Fibroblast of upper back skin (primary cell): ENCODE measurements around the gene CDH12.
"Not testable (repeated sequence)": the region's sequence is repeated elsewhere in the genome, so short reads cannot be mapped to it uniquely, and the experiment has no call there.

Experiments used
- DNase-seq: peaks from one replicate; pipeline ENCODE4 v3.0.0-alpha.2; 2013

The CDH12 gene

DNA sequence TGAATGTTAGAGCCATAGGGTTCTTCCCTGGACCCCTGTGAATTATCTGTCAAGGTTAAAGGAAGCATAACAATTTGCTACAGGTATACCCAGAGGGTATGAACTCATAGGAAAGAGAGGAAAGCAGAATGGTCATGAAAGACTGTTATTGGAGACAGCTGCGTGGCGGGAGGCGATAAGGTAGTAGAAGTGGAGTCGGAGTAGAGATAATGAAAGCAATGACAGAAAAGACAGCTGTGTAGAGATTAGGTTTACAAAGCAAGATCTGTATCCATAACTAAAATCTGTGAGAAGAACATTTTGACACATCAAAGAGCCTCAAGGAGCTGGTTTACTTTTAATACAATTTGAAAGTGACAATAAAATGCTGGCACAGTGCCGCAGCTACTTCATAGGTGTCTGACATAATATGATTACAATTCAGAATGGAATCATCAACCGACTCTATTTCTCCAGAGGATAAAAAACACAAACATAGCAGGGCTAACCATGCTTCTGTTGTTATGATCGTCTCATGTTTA lies 603.9 kb downstream of the CDH12 start:
- no peak for DNase-seq

- DNase-seq: no peak
These were observed 607.4 kb downstream of the CDH12 start for GRCh38 chr5:22245770-22246169.

GRCh38 chr5:22242532-22242931 lies 610.6 kb downstream of the CDH12 start:
- no peak for DNase-seq

GRCh38 chr5:22238047-22238446 lies 615.1 kb downstream of the CDH12 start:
- DNase-seq: no peak

DNA sequence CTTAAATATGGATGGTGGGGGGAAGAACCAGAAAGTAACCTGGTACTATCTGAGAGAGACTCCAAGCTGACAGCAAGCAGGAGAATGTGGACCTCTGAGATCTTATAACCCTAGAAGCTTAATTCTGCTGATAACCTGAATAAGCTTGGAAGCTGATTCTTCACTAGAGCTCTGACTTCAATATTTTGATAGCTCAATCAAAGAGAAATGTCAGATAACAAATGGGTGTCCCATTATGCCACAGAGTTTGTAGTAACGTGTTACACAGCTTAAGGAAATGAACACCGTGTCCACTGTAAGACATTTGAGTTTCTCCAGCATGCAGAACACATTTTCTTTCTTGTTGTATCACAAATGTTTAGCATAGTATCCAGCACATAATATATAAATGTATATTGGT lies 626.7 kb downstream of the CDH12 start:
- DNase-seq: no peak

- no peak for DNase-seq
These were observed 630.1 kb downstream of the CDH12 start for GRCh38 chr5:22223079-22223478.

DNA sequence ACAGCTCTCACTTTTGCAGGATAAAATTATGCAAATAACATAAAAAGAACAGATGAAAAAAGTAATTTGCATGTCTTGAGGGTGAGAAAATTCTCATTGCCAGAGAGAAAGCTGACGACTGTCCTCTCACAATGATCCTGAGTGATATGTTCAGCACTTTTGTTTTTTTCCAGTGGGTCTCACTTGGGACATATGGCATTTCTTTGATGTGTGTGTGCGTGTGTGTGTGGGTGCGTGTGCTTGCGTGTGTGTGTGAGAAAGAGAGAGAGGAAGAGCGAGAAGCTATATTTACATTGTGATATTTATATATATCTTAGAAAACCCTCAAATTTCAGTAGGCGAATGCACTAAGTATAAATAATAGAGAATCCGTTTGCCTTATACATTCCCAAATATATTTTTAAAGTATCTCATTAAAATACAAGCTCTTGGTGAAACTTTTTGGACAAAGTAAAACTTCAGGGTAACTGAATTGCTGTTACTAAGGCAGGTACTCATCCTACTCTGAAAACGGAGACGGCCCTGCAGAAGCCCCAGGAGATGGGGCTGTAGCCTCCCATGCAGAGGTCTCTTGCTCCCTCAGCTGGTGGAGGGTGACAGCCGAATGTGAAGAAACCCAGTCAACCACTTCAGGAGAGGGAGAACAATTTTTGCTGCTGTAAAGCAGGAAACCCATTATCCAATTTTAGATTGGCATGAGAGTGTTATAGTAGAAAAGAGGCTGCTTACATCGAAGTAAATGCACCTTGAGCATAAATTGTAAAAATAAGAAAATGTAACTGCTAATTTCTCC lies 639.2 kb downstream of the CDH12 start:
- DNase-seq: peak; percentile 1

DNA sequence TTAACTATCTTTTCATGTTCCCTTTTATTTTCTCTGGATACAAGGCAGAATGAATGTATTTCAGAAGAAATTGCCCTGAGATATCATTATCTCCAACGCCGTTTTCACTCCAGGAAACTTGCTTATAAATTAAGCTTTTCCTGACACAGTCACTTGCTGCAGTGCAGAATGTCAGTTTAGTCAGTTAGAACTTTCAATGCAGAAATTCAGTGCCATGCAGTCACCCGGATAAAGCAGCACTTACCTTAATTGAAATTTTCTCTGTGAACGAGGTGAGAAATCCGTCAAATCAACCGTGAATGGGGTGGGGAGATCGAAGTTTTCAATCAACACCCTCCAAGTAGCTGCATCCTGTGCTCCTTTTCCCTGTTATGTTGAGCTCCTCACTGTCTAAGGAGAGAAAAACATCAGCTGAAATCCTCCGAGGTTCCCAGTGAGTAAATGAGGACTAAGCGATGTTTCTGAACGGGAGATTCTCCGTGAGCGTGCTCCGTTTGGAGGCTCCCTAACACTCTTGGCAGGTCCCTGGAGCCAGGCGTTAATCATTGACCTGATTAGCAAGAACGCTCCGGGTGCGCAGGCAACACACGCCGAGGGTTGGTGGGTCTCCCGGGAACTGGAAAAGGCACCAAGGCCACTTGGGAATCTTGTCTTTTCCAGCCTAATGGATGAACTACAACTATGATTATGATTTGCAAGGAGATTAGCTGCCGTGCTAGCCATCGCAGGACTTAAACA lies 640.7 kb downstream of the CDH12 start:
- DNase-seq: not testable (repeated sequence)

DNA sequence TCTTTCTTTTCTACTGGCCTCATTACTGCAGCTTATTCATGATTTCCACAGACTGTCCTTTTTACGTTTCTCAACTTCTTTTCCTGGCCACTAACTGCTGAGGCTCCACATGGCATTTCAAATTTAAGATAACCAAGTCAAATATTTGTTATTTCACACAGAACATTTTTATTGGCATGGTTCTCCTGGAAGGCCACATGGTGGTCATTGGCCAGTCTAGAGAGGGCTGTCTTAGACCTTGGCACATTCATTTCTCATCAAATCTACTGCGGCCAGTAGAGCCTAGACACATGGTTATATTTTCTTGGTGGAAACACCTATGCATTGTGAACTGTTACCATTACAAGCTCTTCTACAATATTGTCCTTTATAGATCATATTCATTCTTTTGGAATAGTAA lies 644.7 kb downstream of the CDH12 start:
- DNase-seq: not testable (repeated sequence)

DNA sequence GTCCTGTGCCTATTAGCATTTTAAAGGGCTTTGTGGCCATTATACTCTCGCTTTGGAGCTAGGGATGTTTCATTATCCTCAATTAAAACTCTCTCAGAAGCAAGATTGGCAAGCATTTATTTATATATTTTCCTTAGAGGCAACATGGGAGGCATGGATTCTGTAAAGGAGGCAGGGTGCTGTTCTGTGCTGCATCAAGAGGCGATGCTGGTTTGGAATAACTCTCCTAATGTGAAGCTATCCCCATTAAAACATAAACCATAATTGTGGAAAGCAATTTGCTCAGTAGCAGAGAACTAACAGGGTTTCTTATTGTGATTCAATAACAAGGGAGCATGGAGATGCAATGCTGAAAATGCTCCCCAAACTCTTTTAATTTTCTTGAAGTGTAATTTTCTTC lies 664.5 kb downstream of the CDH12 start:
- DNase-seq: not testable (repeated sequence)

DNA sequence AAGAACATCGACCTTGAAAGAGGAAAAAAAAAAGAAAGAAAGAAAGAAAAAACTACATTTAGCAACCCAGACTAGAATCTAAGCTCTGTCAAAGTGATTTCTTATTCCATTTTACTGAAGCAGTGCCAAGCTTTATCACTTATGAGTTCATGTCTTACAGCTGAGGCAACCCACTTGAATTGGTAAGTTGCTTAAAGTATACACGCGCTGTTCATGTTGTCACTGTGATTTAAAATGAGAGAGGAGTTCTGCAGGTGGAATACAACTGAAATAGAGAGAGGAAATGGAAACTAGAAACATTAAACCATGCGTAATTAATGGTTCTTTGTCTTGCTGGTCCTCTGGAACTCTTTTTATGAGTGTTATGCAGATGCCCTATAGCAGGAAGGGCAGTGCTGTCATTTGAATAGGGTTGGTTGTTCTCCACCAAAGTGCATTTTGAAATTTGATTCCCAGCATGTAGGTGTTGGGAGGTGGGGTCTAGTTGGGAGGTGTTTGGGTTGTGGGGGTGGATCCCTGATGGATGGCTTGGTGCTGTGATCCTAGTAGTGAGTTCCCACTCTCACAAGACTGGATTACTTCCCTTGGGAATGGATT lies 665.4 kb downstream of the CDH12 start:
- DNase-seq: not testable (repeated sequence)

DNA sequence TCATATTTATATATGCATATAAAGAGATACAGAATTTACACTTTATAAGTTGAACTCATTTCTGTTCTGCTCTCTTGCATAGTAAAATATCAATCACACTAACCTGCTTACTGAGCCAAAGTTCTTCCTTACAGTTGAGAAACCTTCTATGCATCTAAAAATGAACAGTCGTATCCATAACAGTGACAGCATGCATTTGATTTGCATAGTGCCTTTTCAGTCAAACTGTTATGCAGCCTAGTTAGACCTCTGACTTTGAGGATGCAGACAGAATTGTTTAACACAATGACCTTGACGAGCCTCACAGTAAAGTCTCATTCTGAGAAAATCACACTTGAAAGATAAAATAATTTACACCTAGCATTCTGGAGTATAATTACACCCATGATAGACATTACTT lies 683.9 kb downstream of the CDH12 start:
- not testable (repeated sequence) for DNase-seq

GRCh38 chr5:22168704-22169103 lies 684.4 kb downstream of the CDH12 start:
- DNase-seq: not testable (repeated sequence)

DNA sequence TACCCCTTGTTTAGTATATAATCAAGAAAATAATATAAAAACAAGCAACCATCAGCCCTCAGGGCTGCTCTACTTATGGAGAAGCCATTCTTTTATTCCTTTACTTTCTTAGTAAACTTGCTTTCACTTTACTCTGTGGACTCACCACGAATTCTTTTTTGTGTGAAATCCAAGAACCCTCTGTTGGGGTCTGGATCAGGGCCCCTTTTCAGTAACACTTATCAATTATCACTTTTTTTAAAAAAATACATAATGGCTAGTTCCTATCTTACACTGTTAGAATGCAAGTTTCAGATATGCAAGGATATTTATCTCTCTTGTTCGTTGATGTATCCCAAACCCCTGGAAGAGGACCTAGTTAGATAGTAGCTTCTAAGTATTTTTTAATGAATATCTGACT lies 687.2 kb downstream of the CDH12 start:
- DNase-seq: not testable (repeated sequence)

- not testable (repeated sequence) for DNase-seq
These were observed 688.0 kb downstream of the CDH12 start for GRCh38 chr5:22164910-22165748.

DNA sequence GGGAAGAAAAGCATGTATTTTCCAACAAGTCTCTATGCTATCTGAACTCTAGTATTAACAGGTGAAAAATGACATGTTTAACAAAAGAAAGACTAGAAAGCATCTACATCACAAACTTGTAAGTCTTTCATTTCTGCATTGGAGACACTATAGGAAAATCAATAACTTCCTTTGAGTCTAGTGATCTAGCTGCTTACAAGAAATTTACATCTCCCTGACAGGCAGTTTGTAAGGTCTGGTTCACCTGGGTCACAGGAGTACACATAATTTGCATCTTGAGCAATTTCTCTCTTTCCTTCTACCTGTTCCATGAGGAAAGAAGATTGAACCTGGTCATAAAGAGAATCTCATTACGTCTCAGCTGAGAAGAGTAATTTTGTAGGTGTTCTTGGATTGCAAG lies 696.2 kb downstream of the CDH12 start:
- DNase-seq: not testable (repeated sequence)

GRCh38 chr5:22154779-22155178 lies 698.4 kb downstream of the CDH12 start:
- not testable (repeated sequence) for DNase-seq

DNA sequence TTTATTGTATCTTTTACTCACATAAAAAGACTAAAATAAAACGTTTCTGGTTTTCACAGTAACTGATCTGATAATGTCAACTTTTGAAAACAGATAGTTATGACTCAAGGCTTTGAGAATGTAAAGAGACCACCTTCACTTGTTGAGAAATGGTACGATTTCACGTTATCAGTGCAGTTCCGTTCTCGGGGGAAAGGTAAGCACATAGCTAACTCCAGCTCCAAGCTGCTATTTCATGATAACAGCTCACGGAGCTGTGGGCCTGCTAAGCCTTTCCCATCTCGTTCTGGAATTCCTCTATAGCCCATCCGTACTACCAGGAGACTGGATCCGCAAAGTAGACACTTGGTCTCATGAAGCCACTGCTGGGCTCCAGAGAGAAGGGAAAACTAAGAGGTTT lies 701.3 kb downstream of the CDH12 start:
- DNase-seq: not testable (repeated sequence)

GRCh38 chr5:22140418-22140817 lies 712.7 kb downstream of the CDH12 start:
- DNase-seq: not testable (repeated sequence)

DNA sequence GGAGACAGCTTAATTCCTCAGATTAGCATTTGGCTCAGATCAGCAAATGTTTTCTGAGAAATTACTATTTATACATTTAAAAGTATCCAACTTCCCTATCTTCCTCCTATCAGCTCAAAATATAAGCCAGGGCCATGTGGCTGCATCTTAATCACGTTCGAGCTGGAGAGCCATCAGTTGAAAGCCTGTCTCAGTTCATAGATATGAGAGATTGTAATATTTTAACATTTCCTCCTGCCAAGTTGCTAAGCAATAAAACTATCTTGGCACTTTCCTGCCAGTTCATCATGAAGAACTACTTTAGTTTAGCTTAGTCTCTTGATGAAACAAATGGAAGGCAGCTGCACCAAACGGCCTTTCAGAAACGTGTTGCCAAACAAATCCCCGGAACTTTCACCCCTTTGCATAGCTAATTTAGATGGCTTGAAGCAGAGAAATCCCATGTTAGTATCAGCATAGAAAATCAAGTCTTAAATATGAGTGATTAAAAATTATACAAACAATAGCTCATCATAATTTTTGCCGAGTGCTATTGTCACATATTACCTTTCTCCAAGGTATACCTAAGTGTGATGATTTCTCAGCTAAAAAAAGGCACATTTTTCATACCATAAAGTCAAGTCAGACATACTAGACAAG lies 713.4 kb downstream of the CDH12 start:
- DNase-seq: not testable (repeated sequence)

DNA sequence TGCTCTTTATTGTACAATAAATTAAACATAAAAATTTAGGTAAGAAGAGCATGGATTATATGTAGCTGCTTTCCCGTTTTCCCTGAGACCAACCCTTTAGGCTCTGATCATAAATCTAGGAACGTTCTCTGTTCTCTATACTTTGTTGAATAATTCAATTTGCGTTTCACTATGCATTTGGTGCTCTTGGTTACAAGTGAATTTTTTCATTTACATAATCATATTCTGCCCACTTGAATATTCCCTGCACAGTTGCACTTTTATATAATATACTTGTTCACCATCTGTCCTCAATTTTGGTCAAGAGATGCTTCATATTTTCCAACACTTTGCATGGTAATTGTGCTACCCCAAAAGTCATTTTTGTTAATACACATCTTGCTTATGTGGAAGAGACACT lies 741.8 kb downstream of the CDH12 start:
- DNase-seq: no peak

DNA sequence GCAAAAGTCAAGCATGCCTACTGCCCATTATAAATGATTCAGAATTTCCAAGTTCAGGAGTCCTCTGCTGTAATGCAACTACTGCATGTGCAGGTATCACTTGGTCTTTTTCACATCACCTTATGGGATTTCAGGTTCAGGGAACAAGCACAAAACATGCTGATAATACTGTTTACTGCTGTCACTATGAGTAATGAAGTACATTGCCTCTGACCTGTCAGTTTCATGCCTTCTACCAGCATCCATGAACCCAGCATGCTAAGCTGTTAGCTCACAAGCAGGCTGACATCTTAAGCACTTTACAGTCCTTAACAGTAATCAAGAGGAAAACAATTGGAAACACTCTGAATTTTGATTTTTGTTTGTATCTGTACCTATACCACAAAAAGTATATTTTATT lies 743.8 kb downstream of the CDH12 start:
- no peak for DNase-seq
